WTC11 (cell line): Measurements from ENCODE around the gene CNP. TPM values are rescaled to one million over a fixed set of nuclear protein-coding genes. Genes with fewer than 3 reads are reported as not detected.

Experiments
- ATF1 ChIP-seq: sonication (generic); formaldehyde crosslinking; IDR thresholded peaks from 2 replicates; pipeline ENCODE4 v1.8.1; 2023; ENCODE audit warnings: mild to moderate bottlenecking, moderate library complexity, missing genetic modification reagents
- CREM ChIP-seq: sonication (generic); formaldehyde crosslinking; IDR thresholded peaks from 2 replicates; pipeline ENCODE4 v1.8.1; 2022; ENCODE audit warnings: mild to moderate bottlenecking, missing genetic modification reagents, moderate library complexity
- E2F4 ChIP-seq: sonication (generic); formaldehyde crosslinking; IDR thresholded peaks from 2 replicates; pipeline ENCODE4 v1.8.1; 2022; ENCODE audit warnings: low read depth, mild to moderate bottlenecking, moderate library complexity, missing genetic modification reagents, borderline replicate concordance
- ELF4 ChIP-seq: sonication (generic); formaldehyde crosslinking; IDR thresholded peaks from 2 replicates; pipeline ENCODE4 v1.8.1; 2022; ENCODE audit warnings: low read depth, mild to moderate bottlenecking, moderate library complexity, missing genetic modification reagents
- EMX1 ChIP-seq: fragments of 250-450 bp; sonication (Bioruptor Pico); IDR thresholded peaks from 2 replicates; pipeline ENCODE4 v1.8.0; 2021; ENCODE audit warnings: mild to moderate bottlenecking
- ERG ChIP-seq: fragments of 250-450 bp; sonication (Bioruptor Pico); IDR thresholded peaks from 2 replicates; pipeline ENCODE4 v1.8.0; 2021; ENCODE audit warnings: mild to moderate bottlenecking
- FOXP4 ChIP-seq: sonication (generic); formaldehyde crosslinking; IDR thresholded peaks from 2 replicates; pipeline ENCODE4 v1.8.0; 2022; ENCODE audit warnings: mild to moderate bottlenecking, missing genetic modification reagents
- HMGA2 ChIP-seq: fragments of 250-450 bp; sonication (Bioruptor Pico); IDR thresholded peaks from 2 replicates; pipeline ENCODE4 v1.4.0; 2021; ENCODE audit warnings: mild to moderate bottlenecking, moderate library complexity
- JAZF1 ChIP-seq: fragments of 250-450 bp; sonication (Bioruptor Pico); IDR thresholded peaks from 2 replicates; pipeline ENCODE4 v1.9.0; 2021; ENCODE audit warnings: moderate library complexity, mild to moderate bottlenecking, inconsistent platforms
- MXD4 ChIP-seq: fragments of 250-450 bp; sonication (Bioruptor Pico); IDR thresholded peaks from 2 replicates; pipeline ENCODE4 v1.8.0; 2021; ENCODE audit warnings: mild to moderate bottlenecking, moderate library complexity, borderline replicate concordance
- MYBL2 ChIP-seq: sonication (generic); formaldehyde crosslinking; IDR thresholded peaks from 2 replicates; pipeline ENCODE4 v1.8.1; 2023; ENCODE audit warnings: mild to moderate bottlenecking, moderate library complexity, missing genetic modification reagents
- NFATC4 ChIP-seq: fragments of 250-450 bp; sonication (Bioruptor Pico); IDR thresholded peaks from 2 replicates; pipeline ENCODE4 v1.9.0; 2021; ENCODE audit warnings: mild to moderate bottlenecking
- NFYB ChIP-seq: sonication (generic); formaldehyde crosslinking; conservative IDR thresholded peaks from 2 replicates; pipeline ENCODE4 v1.8.0; 2022; ENCODE audit warnings: low read depth, missing genetic modification reagents
- NR1H2 ChIP-seq: sonication (generic); formaldehyde crosslinking; IDR thresholded peaks from 2 replicates; pipeline ENCODE4 v1.9.0; 2021; ENCODE audit warnings: mild to moderate bottlenecking, moderate library complexity, missing genetic modification reagents
- NR3C1 ChIP-seq: sonication (generic); formaldehyde crosslinking; conservative IDR thresholded peaks from 2 replicates; pipeline ENCODE4 v1.8.1; 2023; ENCODE audit warnings: low read depth, mild to moderate bottlenecking, missing genetic modification reagents
- RORB ChIP-seq: fragments of 250-450 bp; sonication (Bioruptor Pico); IDR thresholded peaks from 2 replicates; pipeline ENCODE4 v1.9.0; 2021; ENCODE audit warnings: mild to moderate bottlenecking
- SMAD3 ChIP-seq: sonication (generic); formaldehyde crosslinking; IDR thresholded peaks from 2 replicates; pipeline ENCODE4 v1.8.0; 2022; ENCODE audit warnings: missing genetic modification reagents, mild to moderate bottlenecking, borderline replicate concordance
- SMAD4 ChIP-seq: sonication (generic); formaldehyde crosslinking; IDR thresholded peaks from 2 replicates; pipeline ENCODE4 v1.8.0; 2022; ENCODE audit warnings: mild to moderate bottlenecking, missing genetic modification reagents
- SOX15 ChIP-seq: fragments of 250-450 bp; sonication (Bioruptor Pico); IDR thresholded peaks from 2 replicates; pipeline ENCODE4 v1.9.0; 2021; ENCODE audit warnings: mild to moderate bottlenecking
- USF1 ChIP-seq: sonication (generic); formaldehyde crosslinking; IDR thresholded peaks from 2 replicates; pipeline ENCODE4 v1.8.0; 2022; ENCODE audit warnings: mild to moderate bottlenecking, missing genetic modification reagents
- ZNF219 ChIP-seq: sonication (generic); formaldehyde crosslinking; IDR thresholded peaks from 2 replicates; pipeline ENCODE4 v1.8.0; 2023; ENCODE audit warnings: missing genetic modification reagents, mild to moderate bottlenecking, borderline replicate concordance
- total RNA-seq: library from RNA; stranded (reverse); gene quantifications from 3 replicates; pipeline ENCODE4 v1.2.3, GENCODE V29; 2021
- TF ChIP-seq, protein P1 (sequence below): sonication (generic); formaldehyde crosslinking; IDR thresholded peaks from 2 replicates; pipeline ENCODE4 v1.8.0; 2022; ENCODE audit warnings: mild to moderate bottlenecking, missing genetic modification reagents
- TF ChIP-seq, protein P2 (sequence below): sonication (generic); formaldehyde crosslinking; IDR thresholded peaks from 2 replicates; pipeline ENCODE4 v1.8.1; 2022; ENCODE audit warnings: low read depth, missing genetic modification reagents, borderline replicate concordance
- TF ChIP-seq, protein P3 (sequence below): fragments of 250-450 bp; sonication (Bioruptor Pico); IDR thresholded peaks from 2 replicates; pipeline ENCODE4 v1.9.0; 2021; ENCODE audit warnings: mild to moderate bottlenecking
- TF ChIP-seq, protein P4 (sequence below): fragments of 250-450 bp; sonication (Bioruptor Pico); IDR thresholded peaks from 2 replicates; pipeline ENCODE4 v1.9.0; 2021; ENCODE audit warnings: mild to moderate bottlenecking
- TF ChIP-seq, protein P5 (sequence below): sonication (generic); formaldehyde crosslinking; IDR thresholded peaks from 2 replicates; pipeline ENCODE4 v1.8.1; 2022; ENCODE audit warnings: mild to moderate bottlenecking, missing genetic modification reagents, moderate library complexity, borderline replicate concordance

The CNP gene
- total RNA-seq, 1 experiment from 2014 or later: 52.5 TPM

DNA sequence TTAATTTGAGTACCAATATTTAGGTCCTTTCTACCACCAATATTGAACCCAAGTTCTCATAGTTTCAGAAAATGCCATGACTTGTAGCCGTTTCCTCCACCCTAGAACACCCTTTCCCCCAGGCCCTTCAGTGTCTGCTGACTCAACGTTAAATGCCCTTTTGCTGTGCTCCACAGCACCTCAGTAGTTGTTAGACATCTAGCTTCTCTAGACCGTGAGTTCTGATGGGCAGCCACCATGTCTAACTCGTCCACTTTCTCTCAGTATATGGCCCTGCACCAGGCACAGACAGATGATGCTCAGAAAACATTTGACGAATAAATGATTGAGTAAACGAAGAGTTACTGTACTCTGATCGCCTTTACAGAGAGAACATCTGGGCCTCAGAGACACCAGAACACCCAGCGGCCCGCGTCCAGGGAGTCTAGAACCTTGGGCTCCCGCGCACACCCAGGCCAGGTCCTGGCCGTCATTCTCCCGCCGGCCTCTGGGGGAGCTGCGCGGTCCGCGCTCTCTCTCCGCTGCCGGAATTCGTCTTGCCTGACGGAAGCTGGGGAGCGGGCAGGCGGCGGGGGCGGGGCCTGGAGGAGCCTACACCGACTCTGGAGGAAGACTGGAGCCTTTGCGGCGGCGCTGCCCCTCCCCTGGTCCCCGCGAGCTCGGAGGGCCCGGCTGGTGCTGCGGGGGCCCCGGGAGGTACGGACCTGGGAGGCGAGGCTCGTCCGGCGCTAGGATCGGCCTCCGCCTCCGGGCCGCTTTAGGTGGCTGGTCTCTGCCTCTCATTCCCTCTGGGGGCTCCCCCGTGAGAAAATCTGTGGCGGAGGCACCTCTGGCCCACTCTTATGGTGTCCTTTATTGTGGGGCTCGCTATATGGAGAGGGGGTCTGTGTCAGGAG lies 53.2 kb downstream of the CNP start, which contains the start of gene NKIRAS2 (continued):
- TF ChIP-seq, protein P1, sequence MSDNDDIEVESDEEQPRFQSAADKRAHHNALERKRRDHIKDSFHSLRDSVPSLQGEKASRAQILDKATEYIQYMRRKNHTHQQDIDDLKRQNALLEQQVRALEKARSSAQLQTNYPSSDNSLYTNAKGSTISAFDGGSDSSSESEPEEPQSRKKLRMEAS (CRISPR knock-in tag): 0 out of 2 replicates have a peak, but pooled peaks have one; percentile 34
- no peak for TF ChIP-seq SOX15 (CRISPR knock-in tag)
- no peak for TF ChIP-seq SMAD4
- TF ChIP-seq ELF4 (CRISPR knock-in tag): no peak
- TF ChIP-seq ERG (CRISPR knock-in tag): no peak
- TF ChIP-seq, protein P2, sequence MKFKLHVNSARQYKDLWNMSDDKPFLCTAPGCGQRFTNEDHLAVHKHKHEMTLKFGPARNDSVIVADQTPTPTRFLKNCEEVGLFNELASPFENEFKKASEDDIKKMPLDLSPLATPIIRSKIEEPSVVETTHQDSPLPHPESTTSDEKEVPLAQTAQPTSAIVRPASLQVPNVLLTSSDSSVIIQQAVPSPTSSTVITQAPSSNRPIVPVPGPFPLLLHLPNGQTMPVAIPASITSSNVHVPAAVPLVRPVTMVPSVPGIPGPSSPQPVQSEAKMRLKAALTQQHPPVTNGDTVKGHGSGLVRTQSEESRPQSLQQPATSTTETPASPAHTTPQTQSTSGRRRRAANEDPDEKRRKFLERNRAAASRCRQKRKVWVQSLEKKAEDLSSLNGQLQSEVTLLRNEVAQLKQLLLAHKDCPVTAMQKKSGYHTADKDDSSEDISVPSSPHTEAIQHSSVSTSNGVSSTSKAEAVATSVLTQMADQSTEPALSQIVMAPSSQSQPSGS (CRISPR knock-in tag): no peak
- TF ChIP-seq, protein P3, sequence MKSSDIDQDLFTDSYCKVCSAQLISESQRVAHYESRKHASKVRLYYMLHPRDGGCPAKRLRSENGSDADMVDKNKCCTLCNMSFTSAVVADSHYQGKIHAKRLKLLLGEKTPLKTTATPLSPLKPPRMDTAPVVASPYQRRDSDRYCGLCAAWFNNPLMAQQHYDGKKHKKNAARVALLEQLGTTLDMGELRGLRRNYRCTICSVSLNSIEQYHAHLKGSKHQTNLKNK: no peak
- no peak for TF ChIP-seq NFATC4
- TF ChIP-seq, protein P4, sequence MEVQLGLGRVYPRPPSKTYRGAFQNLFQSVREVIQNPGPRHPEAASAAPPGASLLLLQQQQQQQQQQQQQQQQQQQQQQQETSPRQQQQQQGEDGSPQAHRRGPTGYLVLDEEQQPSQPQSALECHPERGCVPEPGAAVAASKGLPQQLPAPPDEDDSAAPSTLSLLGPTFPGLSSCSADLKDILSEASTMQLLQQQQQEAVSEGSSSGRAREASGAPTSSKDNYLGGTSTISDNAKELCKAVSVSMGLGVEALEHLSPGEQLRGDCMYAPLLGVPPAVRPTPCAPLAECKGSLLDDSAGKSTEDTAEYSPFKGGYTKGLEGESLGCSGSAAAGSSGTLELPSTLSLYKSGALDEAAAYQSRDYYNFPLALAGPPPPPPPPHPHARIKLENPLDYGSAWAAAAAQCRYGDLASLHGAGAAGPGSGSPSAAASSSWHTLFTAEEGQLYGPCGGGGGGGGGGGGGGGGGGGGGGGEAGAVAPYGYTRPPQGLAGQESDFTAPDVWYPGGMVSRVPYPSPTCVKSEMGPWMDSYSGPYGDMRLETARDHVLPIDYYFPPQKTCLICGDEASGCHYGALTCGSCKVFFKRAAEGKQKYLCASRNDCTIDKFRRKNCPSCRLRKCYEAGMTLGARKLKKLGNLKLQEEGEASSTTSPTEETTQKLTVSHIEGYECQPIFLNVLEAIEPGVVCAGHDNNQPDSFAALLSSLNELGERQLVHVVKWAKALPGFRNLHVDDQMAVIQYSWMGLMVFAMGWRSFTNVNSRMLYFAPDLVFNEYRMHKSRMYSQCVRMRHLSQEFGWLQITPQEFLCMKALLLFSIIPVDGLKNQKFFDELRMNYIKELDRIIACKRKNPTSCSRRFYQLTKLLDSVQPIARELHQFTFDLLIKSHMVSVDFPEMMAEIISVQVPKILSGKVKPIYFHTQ: no peak
- no peak for TF ChIP-seq NR1H2 (CRISPR knock-in tag)
- peak; percentile 65; the same call in 1 of the 2 replicates for TF ChIP-seq CREM (CRISPR knock-in tag)
- TF ChIP-seq ZNF219 (CRISPR knock-in tag): no peak
- no peak for TF ChIP-seq NFYB (CRISPR knock-in tag)
- TF ChIP-seq JAZF1 (CRISPR knock-in tag): no peak
- TF ChIP-seq MYBL2 (CRISPR knock-in tag): 0 out of 2 replicates have a peak, but pooled peaks have one; percentile 18
- TF ChIP-seq NR3C1 (CRISPR knock-in tag): no peak
- no peak for TF ChIP-seq HMGA2 (CRISPR knock-in tag)
- TF ChIP-seq MXD4 (CRISPR knock-in tag): no peak
- no peak for TF ChIP-seq FOXP4 (CRISPR knock-in tag)
- no peak for TF ChIP-seq EMX1 (CRISPR knock-in tag)
- TF ChIP-seq, protein P5, sequence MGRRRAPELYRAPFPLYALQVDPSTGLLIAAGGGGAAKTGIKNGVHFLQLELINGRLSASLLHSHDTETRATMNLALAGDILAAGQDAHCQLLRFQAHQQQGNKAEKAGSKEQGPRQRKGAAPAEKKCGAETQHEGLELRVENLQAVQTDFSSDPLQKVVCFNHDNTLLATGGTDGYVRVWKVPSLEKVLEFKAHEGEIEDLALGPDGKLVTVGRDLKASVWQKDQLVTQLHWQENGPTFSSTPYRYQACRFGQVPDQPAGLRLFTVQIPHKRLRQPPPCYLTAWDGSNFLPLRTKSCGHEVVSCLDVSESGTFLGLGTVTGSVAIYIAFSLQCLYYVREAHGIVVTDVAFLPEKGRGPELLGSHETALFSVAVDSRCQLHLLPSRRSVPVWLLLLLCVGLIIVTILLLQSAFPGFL (CRISPR knock-in tag): no peak
- TF ChIP-seq SMAD3 (CRISPR knock-in tag): 0 out of 2 replicates have a peak, but pooled peaks have one; percentile 18
- no peak for TF ChIP-seq USF1 (CRISPR knock-in tag)
- TF ChIP-seq E2F4 (CRISPR knock-in tag): no peak
- no peak for TF ChIP-seq RORB (CRISPR knock-in tag)
- no peak for TF ChIP-seq ATF1 (CRISPR knock-in tag)
